Jurkat, Clone E6-1 (cell line): ENCODE data around the gene ZNF385B.
"Not testable (repeated sequence)": the region's sequence is repeated elsewhere in the genome, so short reads cannot be mapped to it uniquely, and the experiment has no call there.

Source experiments
- DNase-seq: peaks from one replicate; pipeline ENCODE4 v3.0.0-alpha.2; 2011; ENCODE audit warnings: low read depth, low spot score
- H3K4me3 ChIP-seq: 2 replicates; pipeline ENCODE4 v1.5.1; 2011; ENCODE audit warnings: mild to moderate bottlenecking, low read length, control low read depth, moderate library complexity

The ZNF385B gene

DNA sequence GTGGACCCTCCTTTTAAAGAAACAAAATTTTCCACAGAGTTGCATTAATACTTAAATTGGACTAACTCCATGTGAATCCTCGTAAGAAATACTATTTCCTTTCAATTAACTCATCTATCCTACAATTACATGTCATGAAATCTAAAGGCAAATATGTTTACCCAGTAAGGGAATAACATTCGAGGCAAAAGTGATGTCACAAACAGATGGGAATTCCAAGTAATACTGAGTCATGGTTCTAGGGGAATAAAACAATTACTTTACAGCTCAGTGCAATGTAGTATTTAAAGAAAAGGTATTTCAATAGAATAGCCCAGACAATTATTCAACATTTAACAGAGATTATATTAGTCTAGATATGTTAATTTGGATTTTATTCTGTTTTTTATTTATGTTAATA lies 205.8 kb downstream of the ZNF385B start:
- DNase-seq: no peak
- H3K4me3 ChIP-seq: no peak overlapping the region

DNA sequence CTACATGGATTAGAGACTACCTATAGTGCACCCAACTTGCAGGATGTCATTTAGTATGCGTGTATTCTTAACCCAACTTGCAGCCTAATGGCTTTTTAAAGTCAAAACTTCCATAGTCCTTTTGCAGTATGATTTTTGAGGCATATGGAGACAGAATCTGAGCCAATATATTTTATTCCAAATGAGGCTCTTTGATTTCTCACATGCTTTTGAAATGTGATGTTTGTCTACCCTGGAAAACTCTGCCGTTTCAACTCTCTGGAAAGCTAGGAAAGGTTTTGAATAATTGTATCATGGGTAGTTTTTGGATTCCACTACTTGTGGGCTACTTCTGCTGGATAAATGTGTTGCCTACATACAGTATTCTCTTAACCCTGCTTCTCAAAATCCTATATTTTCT lies 206.6 kb downstream of the ZNF385B start:
- H3K4me3 ChIP-seq: no peak overlapping the region
- no peak for DNase-seq

DNA sequence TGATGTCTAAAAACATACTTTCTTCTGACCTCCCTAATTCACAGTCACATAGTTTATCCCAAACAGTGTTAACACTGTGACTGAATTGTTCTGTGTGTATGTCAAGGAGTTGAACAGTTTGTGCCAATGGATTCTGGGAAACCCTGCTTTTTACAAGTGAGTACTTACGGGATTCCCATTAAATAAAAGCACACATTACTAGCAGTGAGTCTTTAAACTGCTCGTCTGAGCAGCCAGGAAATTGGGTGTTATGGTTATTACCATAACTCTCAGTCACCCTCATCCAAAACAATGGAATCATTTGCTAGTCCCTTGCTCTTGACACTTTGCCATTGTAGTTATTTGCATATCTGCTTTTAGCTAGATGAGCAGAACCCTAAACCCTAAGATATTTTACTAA lies 209.1 kb downstream of the ZNF385B start:
- H3K4me3 ChIP-seq: no peak overlapping the region

DNA sequence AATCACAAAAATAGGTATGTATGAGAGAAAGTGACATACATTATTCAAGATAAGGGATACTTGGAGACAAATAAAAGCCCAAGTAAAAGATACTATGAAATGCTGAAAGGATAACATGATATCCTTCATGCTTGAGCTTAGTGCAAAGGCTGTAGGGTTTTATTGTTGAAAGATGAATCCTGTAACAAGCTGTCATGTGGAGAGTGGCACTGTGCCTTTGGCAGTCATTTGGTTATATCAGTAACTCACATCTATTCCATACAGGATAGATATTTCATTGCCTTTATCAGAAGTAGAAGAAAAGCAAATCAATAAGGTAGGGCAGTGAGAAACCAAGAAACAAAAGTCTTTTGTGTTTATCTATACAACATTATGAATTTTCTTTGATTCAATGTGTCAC lies 211.0 kb downstream of the ZNF385B start:
- no peak overlapping the region for H3K4me3 ChIP-seq
- no peak for DNase-seq

More for the DNA sequence above, 209.1 kb downstream of the ZNF385B start:
- DNase-seq: no peak

DNA sequence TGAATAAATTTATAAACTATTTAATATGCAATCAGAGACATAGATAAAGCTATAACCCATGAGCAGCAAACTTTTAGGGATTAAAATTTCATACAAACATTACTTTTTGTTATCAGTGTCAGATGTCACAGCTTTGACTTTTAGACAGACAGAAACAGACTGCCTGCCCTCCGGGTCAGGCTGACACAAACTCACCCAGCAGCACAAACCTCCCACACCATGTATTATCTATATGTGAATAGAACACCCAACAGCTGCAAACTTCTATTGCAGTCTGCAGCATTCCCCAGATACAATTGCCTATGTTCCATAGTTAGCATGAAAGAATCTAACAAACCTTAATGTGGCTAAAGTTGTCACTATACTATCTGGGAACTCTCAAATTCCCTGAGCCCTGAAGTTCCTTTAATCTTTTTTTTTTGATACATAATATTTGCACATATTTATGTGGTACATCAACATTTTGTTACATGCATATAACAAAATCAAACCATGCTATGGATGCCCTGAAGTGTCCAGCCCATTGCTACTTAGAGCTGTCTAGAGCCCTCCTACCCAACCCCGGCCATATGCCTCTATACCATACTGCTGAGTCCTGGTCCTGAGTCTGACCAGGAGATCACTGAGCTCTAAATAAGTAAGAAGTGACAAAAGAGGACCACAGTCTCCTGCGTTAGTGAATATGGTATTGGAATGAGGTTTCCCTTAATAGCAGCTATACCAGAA lies 214.4 kb downstream of the ZNF385B start:
- no peak overlapping the region for H3K4me3 ChIP-seq
- DNase-seq: no peak

DNA sequence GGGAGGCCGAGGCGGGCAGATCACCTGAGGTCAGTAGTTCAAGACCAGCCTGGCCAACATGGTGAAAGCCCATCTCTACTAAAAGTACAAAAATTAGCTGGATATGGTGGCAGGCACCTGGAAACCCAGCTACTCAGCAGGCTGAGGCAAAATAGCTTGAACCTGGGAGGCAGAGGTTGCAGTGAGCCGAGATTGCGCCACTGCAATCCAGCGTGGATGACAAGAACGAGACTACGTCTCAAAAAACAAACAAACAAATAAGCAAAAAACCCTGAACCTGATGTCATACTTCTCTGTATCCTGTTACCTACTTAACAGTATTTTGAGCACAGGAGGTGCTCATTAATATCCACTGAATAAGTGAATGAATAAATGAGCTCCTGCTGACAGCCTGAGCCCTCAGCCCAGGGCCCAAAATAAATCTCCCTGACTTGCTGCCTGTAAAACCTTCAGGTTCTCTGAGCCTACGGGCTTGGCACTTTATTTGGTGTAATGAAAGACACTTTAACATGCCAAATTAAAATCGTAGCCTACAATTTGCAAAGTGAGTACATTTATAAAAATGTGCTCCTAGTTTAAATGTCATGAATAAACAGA lies 215.1 kb downstream of the ZNF385B start:
- DNase-seq: no peak
- H3K4me3 ChIP-seq: no peak overlapping the region

DNA sequence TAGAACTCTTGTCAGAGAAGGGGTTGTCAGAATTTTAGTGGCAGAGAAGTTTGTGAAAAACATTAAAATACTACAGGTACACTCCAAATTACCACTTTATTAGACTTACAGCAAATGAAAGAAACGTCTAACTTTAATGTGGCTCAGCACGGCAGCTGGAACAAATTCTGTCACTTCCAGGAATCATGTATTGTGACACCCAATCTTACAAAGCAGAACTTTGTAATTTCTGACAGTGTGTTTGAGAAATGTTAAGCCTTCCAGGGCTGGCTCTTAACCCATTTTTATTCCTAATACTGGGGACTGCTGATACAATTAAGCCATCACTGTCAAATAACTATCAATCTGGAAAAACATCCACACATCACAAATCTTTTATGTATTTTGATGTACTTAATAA lies 216.4 kb downstream of the ZNF385B start:
- no peak overlapping the region for H3K4me3 ChIP-seq
- no peak for DNase-seq

DNA sequence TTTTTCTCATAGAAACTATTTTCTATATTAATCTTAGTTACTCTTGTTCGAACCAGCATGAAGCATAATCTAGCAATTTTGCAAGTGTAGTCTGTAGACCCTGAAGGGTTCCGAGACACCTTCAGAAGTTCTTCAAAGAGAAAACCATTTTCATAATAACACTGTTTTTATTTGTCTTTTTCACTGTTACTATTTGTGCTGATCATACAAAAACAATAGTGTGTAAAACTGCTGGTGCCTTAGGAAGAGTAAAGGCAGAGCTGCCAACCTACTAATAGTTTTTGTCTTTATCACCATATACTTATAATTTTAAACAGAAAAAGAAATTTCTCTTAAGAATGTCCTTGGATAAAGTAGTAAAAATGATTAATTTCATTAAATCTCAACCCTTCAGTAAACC lies 218.9 kb downstream of the ZNF385B start:
- H3K4me3 ChIP-seq: no peak overlapping the region
- DNase-seq: no peak

DNA sequence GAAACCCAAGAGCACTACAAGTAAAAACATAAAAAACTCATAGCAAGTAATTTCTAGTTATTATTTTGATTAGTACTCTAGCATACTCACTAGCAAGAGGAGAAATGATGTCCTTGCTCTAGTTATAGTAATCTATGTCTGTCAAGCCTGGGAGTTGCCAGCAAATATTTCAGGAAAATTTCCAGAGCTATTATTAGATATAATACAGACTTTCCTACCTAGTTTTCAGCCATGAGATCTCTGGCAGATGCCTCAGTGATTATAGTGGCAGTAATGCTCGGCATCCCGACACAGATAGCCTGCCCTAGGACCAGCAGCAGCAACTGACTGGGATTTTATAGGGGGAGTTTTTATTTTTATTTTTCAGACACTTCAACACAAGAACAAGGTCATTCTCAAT lies 224.4 kb downstream of the ZNF385B start:
- no peak overlapping the region for H3K4me3 ChIP-seq
- DNase-seq: no peak

DNA sequence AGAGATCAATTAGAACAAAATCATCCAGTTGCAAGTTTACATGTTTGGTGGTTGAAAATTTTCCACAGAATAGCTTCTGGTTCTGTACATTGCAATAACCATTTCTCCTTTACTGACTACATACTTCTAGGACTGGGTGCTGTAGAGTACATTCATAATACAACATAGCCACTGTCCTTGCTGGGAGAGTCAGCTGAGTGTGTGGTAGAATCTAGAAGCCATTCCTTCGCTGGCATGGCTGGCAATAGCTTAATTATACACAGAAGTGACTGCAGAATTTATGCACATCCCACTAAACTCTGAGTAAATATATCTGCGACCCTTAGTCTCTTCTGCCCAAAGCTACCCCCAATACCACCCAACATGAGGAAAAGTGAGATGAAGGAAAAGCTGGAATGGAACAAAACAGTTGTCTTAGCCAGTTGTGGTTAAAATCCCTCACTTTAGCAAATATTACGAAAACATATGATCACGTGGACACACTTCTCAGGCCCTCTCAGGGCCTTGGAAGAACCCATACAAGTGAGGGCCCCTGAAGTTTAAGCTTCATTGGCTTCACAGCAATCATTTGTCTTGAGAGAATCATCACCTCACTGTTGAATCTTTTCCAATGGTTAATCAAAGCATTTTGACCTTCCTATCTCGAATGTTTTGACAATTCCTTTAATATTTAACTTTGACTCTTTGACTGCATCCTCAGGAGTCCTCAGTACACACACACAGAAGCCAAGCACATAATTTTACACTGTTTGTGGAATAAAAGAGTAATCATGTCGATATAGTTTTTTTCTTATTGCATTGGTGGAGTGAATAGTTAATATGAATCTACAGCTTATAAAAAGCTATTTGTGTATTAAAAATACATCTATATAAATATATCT lies 225.1 kb downstream of the ZNF385B start:
- no peak overlapping the region for H3K4me3 ChIP-seq
- no peak for DNase-seq

DNA sequence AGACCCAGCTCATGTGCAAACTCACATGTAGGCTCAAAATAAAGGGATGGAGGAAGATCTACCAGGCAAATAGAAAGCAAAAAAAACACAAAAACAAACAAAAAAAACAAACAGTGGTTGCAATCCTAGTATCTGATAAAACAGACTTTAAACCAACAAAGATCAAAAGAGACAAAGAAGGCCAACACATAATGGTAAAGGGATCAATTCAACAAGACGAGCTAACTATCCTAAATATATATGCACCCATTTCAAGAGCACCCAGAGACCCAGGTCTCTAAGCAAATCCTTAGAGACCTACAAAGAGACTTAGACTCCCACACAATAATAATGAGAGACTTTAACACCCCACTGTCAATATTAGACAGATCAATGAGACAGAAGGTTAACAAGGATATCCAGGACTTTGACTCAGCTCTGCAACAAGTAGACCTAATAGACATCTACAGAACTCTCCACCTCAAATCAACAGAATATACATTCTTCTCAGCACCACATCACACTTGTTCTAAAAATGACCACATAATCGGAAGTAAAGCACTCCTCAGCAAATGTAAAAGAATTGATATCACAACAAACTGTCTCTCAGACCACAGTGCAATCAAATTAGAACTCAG lies 229.5 kb downstream of the ZNF385B start:
- not testable (repeated sequence) for H3K4me3 ChIP-seq, DNase-seq

DNA sequence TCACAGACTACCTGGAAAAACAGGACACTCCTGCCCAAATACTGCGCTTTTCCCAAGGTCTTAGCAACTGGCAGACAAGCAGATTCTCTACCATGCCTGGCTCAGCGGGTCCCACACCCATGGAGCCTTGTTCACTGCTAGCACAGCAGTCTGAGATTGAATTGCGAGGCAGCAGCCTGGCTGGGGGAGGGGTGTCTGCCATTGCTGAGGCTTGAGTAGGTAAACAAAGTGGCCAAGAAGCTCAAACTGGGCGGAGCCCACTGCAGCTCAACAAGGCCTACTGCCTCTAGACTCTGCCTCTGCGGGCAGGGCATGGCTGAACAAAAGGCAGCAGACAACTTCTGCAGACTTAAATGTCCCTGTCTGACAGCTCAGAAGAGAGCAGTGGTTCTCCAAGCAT lies 231.6 kb downstream of the ZNF385B start:
- not testable (repeated sequence) for DNase-seq, H3K4me3 ChIP-seq

DNA sequence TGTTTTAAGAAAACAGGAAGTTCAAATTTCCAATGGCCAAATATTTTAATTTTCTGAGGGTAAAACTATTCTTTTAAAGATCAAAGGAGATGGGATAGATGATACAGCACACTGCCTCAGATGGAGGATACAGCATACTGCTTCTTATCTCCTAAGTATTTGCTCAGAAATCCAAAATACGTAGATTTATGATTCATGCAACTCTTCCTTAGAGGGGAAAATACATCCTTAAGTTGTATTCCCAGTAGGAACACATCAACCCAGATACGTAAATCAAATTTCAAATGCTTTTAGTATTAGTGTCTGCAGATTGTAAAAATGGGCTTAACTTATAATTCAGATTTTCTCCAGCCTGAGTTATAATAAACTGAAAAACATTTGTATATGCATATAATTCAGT lies 235.2 kb downstream of the ZNF385B start:
- H3K4me3 ChIP-seq: no peak overlapping the region
- no peak for DNase-seq

DNA sequence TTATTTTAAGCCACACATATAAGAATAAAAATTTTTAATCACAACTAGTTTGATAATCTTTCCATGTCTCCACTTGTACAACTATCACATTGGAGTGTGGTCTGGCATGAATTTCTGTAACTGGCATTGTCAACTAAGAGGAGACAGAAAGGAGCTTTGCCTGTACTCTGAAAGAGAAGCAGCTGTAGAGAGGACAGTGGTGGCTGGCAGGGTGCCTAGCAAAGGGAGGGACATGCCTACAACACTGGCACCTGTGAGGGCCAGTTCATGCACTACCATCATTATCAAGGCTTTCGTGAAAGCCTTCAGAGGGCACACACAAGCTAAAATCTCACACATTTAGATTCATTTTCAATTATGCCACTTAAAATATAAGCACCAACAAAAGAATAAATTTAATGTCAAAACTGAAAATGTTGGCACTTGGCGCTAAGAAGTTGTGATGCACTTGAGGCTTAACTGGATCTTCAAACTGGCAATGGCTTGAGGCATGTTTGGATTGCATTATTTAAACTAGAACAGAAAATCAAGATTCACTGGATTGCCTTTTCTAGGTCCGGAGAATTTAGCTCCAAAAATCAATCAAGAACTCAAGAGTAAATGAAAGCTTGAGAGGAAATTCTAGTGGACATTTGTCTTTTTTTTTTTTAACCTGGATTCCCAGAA lies 238.6 kb downstream of the ZNF385B start:
- H3K4me3 ChIP-seq: no peak overlapping the region
- DNase-seq: no peak

DNA sequence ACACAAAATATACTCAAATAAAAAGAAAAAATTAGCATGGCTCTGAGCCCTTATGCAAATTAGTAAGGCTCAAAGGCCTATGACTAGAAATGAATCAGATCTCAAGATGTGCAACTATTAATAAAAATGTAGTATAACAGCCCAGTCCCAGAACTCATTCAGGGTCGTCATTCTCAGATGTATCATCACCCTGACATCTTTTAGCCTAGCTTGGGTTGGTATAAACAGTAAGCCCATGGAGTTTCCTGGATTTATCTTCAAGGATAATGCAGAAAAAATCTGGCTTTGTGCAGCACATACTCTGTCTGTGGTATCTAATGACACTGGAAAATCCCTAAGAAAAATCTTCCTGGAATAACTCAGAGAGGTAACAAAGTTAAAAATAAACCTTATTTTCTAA lies 239.3 kb downstream of the ZNF385B start:
- no peak overlapping the region for H3K4me3 ChIP-seq
- DNase-seq: no peak

DNA sequence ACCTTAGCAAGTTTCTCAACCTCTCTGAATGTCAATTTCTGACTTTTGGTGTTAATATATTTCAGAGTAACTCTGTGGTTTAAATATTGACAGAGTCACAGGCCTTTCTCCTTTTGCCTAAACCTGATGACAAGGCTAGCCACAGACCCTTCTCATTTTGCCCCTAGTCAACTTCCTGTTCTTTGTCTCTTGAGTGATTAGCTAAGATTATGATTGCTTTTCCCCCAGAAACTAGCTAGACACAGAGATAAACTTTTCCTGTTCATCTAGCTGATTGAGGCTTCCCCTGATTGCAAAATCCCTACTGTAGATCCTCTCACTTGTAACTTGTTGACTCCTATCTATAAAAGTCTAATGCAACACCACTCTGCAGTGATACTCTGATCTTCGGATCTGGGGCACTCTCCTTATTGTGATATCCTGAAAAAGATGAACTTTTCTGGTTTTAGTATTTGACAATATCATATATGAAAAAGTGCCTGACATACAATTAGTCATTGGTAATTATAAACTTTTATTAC lies 241.4 kb downstream of the ZNF385B start:
- no peak overlapping the region for H3K4me3 ChIP-seq
- no peak for DNase-seq

DNA sequence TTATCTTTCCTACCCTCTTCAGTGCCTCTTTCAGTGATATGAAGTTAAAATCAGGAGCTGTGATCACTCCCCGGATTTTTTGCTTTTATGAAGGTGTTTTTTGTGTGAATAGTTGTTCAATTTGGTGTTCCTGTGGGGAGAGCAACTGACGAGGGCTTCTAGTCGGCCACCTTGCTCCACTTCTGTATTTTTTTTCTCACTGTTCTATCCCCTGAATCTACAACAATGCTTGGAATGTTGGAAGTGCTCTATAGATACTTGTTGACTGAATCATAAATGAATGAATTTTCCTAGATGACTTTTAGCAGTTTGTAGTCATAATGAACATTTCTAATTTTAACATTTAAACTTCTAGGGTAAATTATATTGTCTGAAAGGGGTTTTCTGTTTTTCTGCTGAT lies 247.3 kb downstream of the ZNF385B start:
- DNase-seq: no peak

DNA sequence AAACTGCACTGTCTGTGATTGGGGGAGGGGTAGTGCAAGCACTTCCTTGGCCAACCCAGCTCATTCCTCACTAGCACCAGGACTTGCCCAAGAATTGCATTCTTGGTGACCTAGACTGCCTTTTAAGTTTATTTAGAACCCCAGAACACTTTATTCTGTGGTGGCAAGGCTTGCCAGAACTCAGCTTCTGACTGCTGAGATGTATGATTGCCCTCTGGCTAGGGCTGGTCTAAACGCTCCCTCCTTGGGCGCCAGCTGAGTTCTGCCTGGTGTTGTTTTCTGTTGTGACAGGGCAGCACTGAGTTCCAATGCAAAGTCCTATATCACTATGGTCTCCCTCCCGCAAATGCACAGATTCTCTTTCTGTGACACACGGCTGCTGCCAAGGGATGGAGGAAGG lies 247.7 kb downstream of the ZNF385B start:
- DNase-seq: no peak
- no peak overlapping the region for H3K4me3 ChIP-seq

More for the DNA sequence above, 247.3 kb downstream of the ZNF385B start:
- no peak overlapping the region for H3K4me3 ChIP-seq

DNA sequence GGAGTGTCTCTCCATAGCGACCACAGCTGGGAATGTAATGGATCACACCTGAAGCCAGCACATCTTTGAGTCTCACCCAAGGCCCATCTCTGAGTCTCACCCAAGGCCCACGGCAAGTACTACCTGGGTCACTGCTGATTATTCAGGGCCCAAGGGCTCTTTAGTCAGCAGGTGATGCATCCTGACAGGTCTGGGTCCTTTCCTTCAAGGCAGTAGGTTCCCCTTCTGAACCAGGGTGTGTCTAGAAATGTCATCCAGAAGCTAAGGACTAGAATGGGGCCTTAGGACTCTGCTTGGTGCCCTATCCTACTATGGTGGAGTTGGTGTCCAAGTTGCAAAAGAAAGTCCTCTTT lies 248.1 kb downstream of the ZNF385B start:
- no peak overlapping the region for H3K4me3 ChIP-seq
- no peak for DNase-seq
